H1 (cell line): ENCODE measurements around the gene TXNDC16. TPM values are rescaled to one million over a fixed set of nuclear protein-coding genes. Genes with fewer than 3 reads are reported as not detected.

Experiments used
- CTCF ChIA-PET: fragments of 300-600 bp; sonication (Branson Sonifier 250); formaldehyde crosslinking; loops from one replicate; lab custom pipeline; 2021; ENCODE audit not compliant: partially characterized antibody; lab: Charles Lee
- POLR2A ChIA-PET: fragments of 300-600 bp; sonication (Branson Sonifier 250); formaldehyde crosslinking; loops from one replicate; lab custom pipeline; 2021; ENCODE audit warnings: inconsistent platforms; ENCODE audit not compliant: partially characterized antibody; lab: Charles Lee
- DNase-seq, 2 experiments: peaks; one replicate each; pipeline versions ENCODE4 v3.0.0 to v3.0.0-alpha.2; 2010 to 2022; ENCODE audit warnings: low spot score in 2 of 2, low read depth in 1 of 2, mixed read lengths in 1 of 2
- FAIRE-seq: peaks from 2 replicates; lab custom pipeline; 2011; peaks lifted over from hg19 to GRCh38; lab: Jason Lieb, UNC
- H2AFZ ChIP-seq: 2 replicates; pipeline ENCODE4 v1.8.1; 2012; ENCODE audit warnings: low read length, inconsistent platforms
- H2AK5ac ChIP-seq: 2 replicates; pipeline ENCODE4 v1.6.1; 2013; ENCODE audit warnings: low read depth, low read length
- H2BK120ac ChIP-seq: replicated peaks from 2 replicates; pipeline ENCODE3; 2013; ENCODE audit warnings: low read depth, low read length, inconsistent platforms
- H2BK12ac ChIP-seq: 2 replicates; pipeline ENCODE4 v1.6.1; 2013; ENCODE audit warnings: low read depth, low read length
- H2BK15ac ChIP-seq: 2 replicates; pipeline ENCODE4 v1.6.1; 2013; ENCODE audit warnings: low read length
- H2BK20ac ChIP-seq: 2 replicates; pipeline ENCODE4 v1.6.1; 2013; ENCODE audit warnings: low read length
- H2BK5ac ChIP-seq: 2 replicates; pipeline ENCODE4 v1.6.1; 2013; ENCODE audit warnings: low read depth, low read length
- H3K14ac ChIP-seq: 2 replicates; pipeline ENCODE4 v1.6.1; 2013; ENCODE audit warnings: inconsistent platforms; ENCODE audit not compliant: insufficient read length
- H3K18ac ChIP-seq: 2 replicates; pipeline ENCODE4 v1.6.1; 2013; ENCODE audit warnings: low read length; ENCODE audit errors: extremely low read depth
- H3K23ac ChIP-seq: 2 replicates; pipeline ENCODE4 v1.6.1; 2013; ENCODE audit warnings: inconsistent platforms; ENCODE audit not compliant: insufficient read length
- H3K23me2 ChIP-seq: 2 replicates; pipeline ENCODE4 v1.6.1; 2013; ENCODE audit warnings: low read depth, low read length
- H3K27ac ChIP-seq: 2 replicates; pipeline ENCODE4 v1.6.1; 2011; ENCODE audit warnings: low read depth, low read length, inconsistent platforms
- H3K27me3 ChIP-seq, 4 experiments: replicated peaks in 1 of 4; 1 replicate in 1 of 4; 2 replicates in 3 of 4; pipeline versions ENCODE4 v1.6.1 to v1.8.1; 2011 to 2013; ENCODE audit warnings: low read length in 3 of 4, mild to moderate bottlenecking in 3 of 4, inconsistent platforms in 2 of 4, mixed read lengths in 2 of 4, moderate library complexity in 1 of 4; ENCODE audit not compliant: control insufficient read depth in 3 of 4, insufficient read depth in 3 of 4; ENCODE audit errors: extremely low read depth in 1 of 4
- H3K36me3 ChIP-seq, 4 experiments: 2 replicates each; pipeline versions ENCODE4 v1.6.1 to v1.8.1; 2011 to 2013; ENCODE audit warnings: mild to moderate bottlenecking in 4 of 4, low read length in 3 of 4, moderate library complexity in 2 of 4, control low read depth in 1 of 4, inconsistent platforms in 1 of 4; ENCODE audit not compliant: insufficient read depth in 4 of 4, control insufficient read depth in 2 of 4
- H3K4ac ChIP-seq: replicated peaks from 2 replicates; pipeline ENCODE3; 2013; ENCODE audit warnings: low read length, low read depth, mixed read lengths, inconsistent platforms; ENCODE audit not compliant: insufficient read length
- H3K4me1 ChIP-seq, 4 experiments: replicated peaks in 1 of 4; 1 replicate in 1 of 4; 2 replicates in 3 of 4; pipeline versions ENCODE4 v1.6.1 to v1.8.1; 2011 to 2013; ENCODE audit warnings: low read length in 3 of 4, inconsistent platforms in 2 of 4, mixed read lengths in 1 of 4; ENCODE audit not compliant: insufficient read depth in 4 of 4, control insufficient read depth in 3 of 4
- H3K4me2 ChIP-seq, 2 experiments: 2 replicates each; pipeline versions ENCODE4 v1.6.1 to v1.8.1; 2011 to 2013; ENCODE audit warnings: low read depth in 2 of 2, low read length in 2 of 2, control low read depth in 1 of 2, inconsistent platforms in 1 of 2, mild to moderate bottlenecking in 1 of 2; ENCODE audit not compliant: insufficient read depth in 1 of 2
- H3K4me3 ChIP-seq, 4 experiments: fragments of 200-600, 300-600 bp in 1 of 4; sonication (generic), shearing (Covaris generic), sonication (Bioruptor Twin) in 1 of 4; 2 replicates each; pipeline versions ENCODE4 v1.5.1 to v1.8.1; 2011 to 2016; ENCODE audit warnings: low read length in 4 of 4, low read depth in 3 of 4, control low read depth in 2 of 4, inconsistent platforms in 2 of 4, mild to moderate bottlenecking in 2 of 4, mixed read lengths in 1 of 4, moderate library complexity in 1 of 4; ENCODE audit not compliant: insufficient read depth in 2 of 4; ENCODE audit errors: extremely low read depth in 1 of 4
- H3K56ac ChIP-seq: replicated peaks from 2 replicates; pipeline ENCODE3; 2013; ENCODE audit warnings: low read depth, mild to moderate bottlenecking, mixed read lengths, low read length, inconsistent platforms; ENCODE audit not compliant: insufficient read length
- H3K79me1 ChIP-seq: 2 replicates; pipeline ENCODE4 v1.6.1; 2013; ENCODE audit warnings: low read depth, low read length, control low read depth
- H3K79me2 ChIP-seq, 2 experiments: 2 replicates each; pipeline versions ENCODE4 v1.6.1 to v1.8.1; 2012 to 2013; ENCODE audit warnings: low read length in 2 of 2, mild to moderate bottlenecking in 2 of 2, inconsistent platforms in 1 of 2; ENCODE audit not compliant: insufficient read depth in 2 of 2, control insufficient read depth in 1 of 2
- H3K9ac ChIP-seq, 4 experiments: replicated peaks in 1 of 4; 1 replicate in 1 of 4; 2 replicates in 3 of 4; pipeline versions ENCODE4 v1.6.1 to v1.8.1; 2011 to 2013; ENCODE audit warnings: low read depth in 3 of 4, low read length in 3 of 4, control low read depth in 2 of 4, mild to moderate bottlenecking in 2 of 4, moderate library complexity in 2 of 4, inconsistent platforms in 1 of 4; ENCODE audit errors: extremely low read depth in 1 of 4
- H3K9me3 ChIP-seq, 2 experiments: 2 replicates each; pipeline versions ENCODE4 v1.6.1 to v1.8.1; 2012 to 2013; ENCODE audit warnings: mild to moderate bottlenecking in 2 of 2, moderate library complexity in 2 of 2, control low read depth in 1 of 2, inconsistent platforms in 1 of 2, low read depth in 1 of 2, low read length in 1 of 2, mixed read lengths in 1 of 2; ENCODE audit not compliant: insufficient read depth in 2 of 2
- H4K20me1 ChIP-seq, 2 experiments: replicated peaks in 1 of 2; 2 replicates each; pipeline versions ENCODE3 to v1.8.1; 2011 to 2013; ENCODE audit warnings: inconsistent platforms in 2 of 2, low read length in 2 of 2, mild to moderate bottlenecking in 1 of 2; ENCODE audit not compliant: insufficient read depth in 2 of 2, control insufficient read depth in 1 of 2
- H4K5ac ChIP-seq: 2 replicates; pipeline ENCODE4 v1.6.1; 2013; ENCODE audit warnings: low read length, low read depth, mixed read lengths, inconsistent platforms; ENCODE audit not compliant: insufficient read length
- H4K8ac ChIP-seq: 2 replicates; pipeline ENCODE4 v1.8.0; 2013; ENCODE audit warnings: mild to moderate bottlenecking, moderate library complexity, low read length, inconsistent platforms; ENCODE audit not compliant: insufficient read depth; ENCODE audit errors: extremely low read depth
- H4K91ac ChIP-seq: replicated peaks from 2 replicates; pipeline ENCODE3; 2013; ENCODE audit warnings: low read length, mixed read lengths, inconsistent platforms; ENCODE audit not compliant: insufficient read length
- CBX5 ChIP-seq: fragments of 300-800, 300-1000 bp; sonication (generic); IDR thresholded peaks from 2 replicates; pipeline ENCODE4 v1.7.1; 2016; ENCODE audit warnings: antibody characterized with exemption, low read length, low read depth
- CHD2 ChIP-seq: IDR thresholded peaks from 2 replicates; pipeline ENCODE4 v1.6.1; 2012; ENCODE audit warnings: low read length, improper control_type of control experiment
- EZH2 ChIP-seq: fragments of 200-600 bp; sonication (generic); IDR thresholded peaks from 2 replicates; pipeline ENCODE4 v1.7.1; 2012; ENCODE audit warnings: low read depth, mild to moderate bottlenecking, moderate library complexity, low read length, inconsistent platforms; ENCODE audit not compliant: severe bottlenecking
- GABPA ChIP-seq: IDR thresholded peaks from 2 replicates; pipeline ENCODE4 v1.6.1; 2011; ENCODE audit warnings: mild to moderate bottlenecking, low read length, moderate library complexity, borderline replicate concordance; ENCODE audit not compliant: insufficient read depth
- HDAC2 ChIP-seq, 2 experiments: fragments of 300-600 bp in 1 of 2; sonication (generic) in 1 of 2; IDR thresholded peaks; 2 replicates each; pipeline ENCODE4 v1.6.1; 2011 to 2012; ENCODE audit warnings: low read depth in 2 of 2, low read length in 2 of 2, mild to moderate bottlenecking in 2 of 2, moderate library complexity in 2 of 2, borderline replicate concordance in 1 of 2, inconsistent platforms in 1 of 2
- POLR2A ChIP-seq, 2 experiments: IDR thresholded peaks; 1 replicate in 1 of 2; 2 replicates in 1 of 2; pipeline ENCODE4 v1.6.1; 2011; ENCODE audit warnings: low read depth in 2 of 2, low read length in 2 of 2, mild to moderate bottlenecking in 2 of 2; ENCODE audit errors: control extremely low read depth in 1 of 2
- SRF ChIP-seq: IDR thresholded peaks from 2 replicates; pipeline ENCODE4 v1.6.1; 2011; ENCODE audit warnings: mild to moderate bottlenecking, low read depth, low read length, moderate library complexity
- SUZ12 ChIP-seq: fragments of 200-600 bp; sonication (generic); IDR thresholded peaks from 2 replicates; pipeline ENCODE4 v1.6.1; 2012; ENCODE audit warnings: mild to moderate bottlenecking, inconsistent platforms, low read length, moderate library complexity, mixed read lengths
- TBP ChIP-seq: IDR thresholded peaks from 2 replicates; pipeline ENCODE4 v1.6.1; 2011; ENCODE audit warnings: low read depth, low read length, improper control_type of control experiment
- TEAD4 ChIP-seq: IDR thresholded peaks from 2 replicates; pipeline ENCODE4 v1.6.1; 2012; ENCODE audit warnings: low read depth, low read length, inconsistent platforms, mixed read lengths
- whole genome bisulfite sequencing, 2 experiments: shearing (Covaris generic) in 1 of 2; methylation state at CpG; one replicate each; pipeline versions ENCODE4 v1.1.6 to v1.1.7; 2013 to 2015; ENCODE audit warnings: low lambda C conversion rate in 2 of 2, mixed read lengths in 2 of 2, inconsistent platforms in 1 of 2, low coverage in 1 of 2, missing lambda C conversion rate in 1 of 2; ENCODE audit not compliant: insufficient replicate concordance in 2 of 2, insufficient coverage in 1 of 2, insufficient read length in 1 of 2; ENCODE audit errors: extremely low coverage in 1 of 2, missing lambda C conversion rate in 1 of 2; 5-methylcytosine and 5-hydroxymethylcytosine counted together
- polyA plus RNA-seq, 7 experiments: library from polyadenylated mRNA; depleted of rRNA in 3 of 7; stranded (reverse) in 5 of 7; unstranded in 2 of 7; fragments of >200 nt in 5 of 7; fragments of 200-250 nt in 2 of 7; gene quantifications; 1 replicate in 5 of 7; 2 replicates in 1 of 7; 4 replicates in 1 of 7; pipeline versions ENCODE4 v1.2.1 to v1.2.3, GENCODE V29; 2011 to 2013; ENCODE audit warnings: missing spikeins in 2 of 7, mixed read lengths in 2 of 7
- total RNA-seq: library from RNA; stranded (reverse); fragmentation: NEBNext Ultra II Directional; extraction: Animal tissue kit (Norgen Biotek cat#: 25700); gene quantifications from 2 replicates; pipeline ENCODE4 v1.2.1, GENCODE V29; 2021
- TF ChIP-seq, protein P1 (sequence below): IDR thresholded peaks from 2 replicates; pipeline ENCODE4 v1.6.1; 2012; ENCODE audit warnings: inconsistent platforms

Gene TXNDC16
- total and polyA plus RNA-seq, 2 of the 8 experiments (the other 6 are each of a cell fraction or from before 2014, with no cell fraction given) = 6.7 to 14.3 TPM

DNA sequence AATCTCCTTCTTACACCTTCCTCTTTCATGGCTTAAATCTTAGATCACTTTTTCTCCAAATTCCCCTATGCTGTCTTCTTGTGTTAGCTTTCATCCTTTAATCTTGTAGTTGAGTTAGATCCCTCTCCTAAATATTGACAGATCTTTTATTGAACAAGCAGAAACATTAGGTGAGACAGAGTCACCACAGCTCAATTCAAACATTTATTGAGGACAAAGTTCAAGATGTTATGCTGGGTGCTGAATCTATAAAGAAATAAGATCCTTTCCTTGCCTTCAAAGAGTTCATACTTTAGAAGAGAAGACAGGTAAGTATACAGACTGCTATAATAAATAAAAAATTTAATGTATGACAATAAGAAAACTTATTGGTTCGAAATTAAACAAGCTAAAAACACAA is 109.7 kb downstream of the TXNDC16 start:
- no peak overlapping the region for H2BK5ac ChIP-seq
- no peaks in the 10 kb centered on the region for H3K27me3 ChIP-seq
- no peak for FAIRE-seq

More for the DNA sequence above, 109.7 kb downstream of the TXNDC16 start:
- H3K23ac ChIP-seq = no peak overlapping the region
- WGBS, 2 experiments = 96% methylated on average over 1 of the region's 1 CpG; no CpG with 5 or more reads in 1 of the 2 experiments
- H4K5ac ChIP-seq = no peak overlapping the region
- no peak overlapping the region for H3K4me2 ChIP-seq
- H4K91ac ChIP-seq = no peak overlapping the region
- H2AFZ ChIP-seq = no peak overlapping the region
- H3K4ac ChIP-seq = no peak overlapping the region
- no peaks in the 10 kb centered on the region for H3K4me1 ChIP-seq
- H2AK5ac ChIP-seq = no peak overlapping the region
- H2BK12ac ChIP-seq = no peak overlapping the region
- no peak overlapping the region for H2BK20ac ChIP-seq
- no peak for DNase-seq
- no peak overlapping the region for H3K56ac ChIP-seq
- ChIA-PET POLR2A (no interaction called here), CTCF (interaction anchor here (0.8 to 0.9 kb wide), 2 partner anchors 9 to 42 kb away, joined by 3 read pairs; no protein-coding TSS in a partner anchor)
- H3K9ac ChIP-seq = no peak overlapping the region
- H3K4me3 ChIP-seq = no peak overlapping the region
- no peak overlapping the region for H3K27ac ChIP-seq
- no peak overlapping the region for H2BK120ac ChIP-seq
- no peak overlapping the region for H3K14ac ChIP-seq
- no peaks in the 10 kb centered on the region; a peak in 1 of 8 replicates for H3K36me3 ChIP-seq
- H4K8ac ChIP-seq = no peak overlapping the region
- H3K79me2 ChIP-seq = no peaks in the 10 kb centered on the region
- no peaks in the 10 kb centered on the region for H3K9me3 ChIP-seq
- H3K79me1 ChIP-seq = no peaks in the 10 kb centered on the region
- no peak overlapping the region for H2BK15ac ChIP-seq
- no peak overlapping the region for H3K18ac ChIP-seq
- peaks cover 0 to 2% of the 10 kb centered on the region in 2 experiments for H4K20me1 ChIP-seq
- TF ChIP-seq HDAC2 (IDR thresholded peaks at IDR 0.05; ENCODE audit: borderline replicate concordance in 1 of 2, low read depth in 2 of 2, low read length in 2 of 2) = no peak
- TF ChIP-seq POLR2A (IDR thresholded peaks at IDR 0.05; ENCODE audit: control extremely low read depth in 1 of 2, low read depth in 2 of 2, low read length in 2 of 2) = no peak
- no peak for TF ChIP-seq CHD2
- no peak for TF ChIP-seq EZH2
- TF ChIP-seq, protein P1, sequence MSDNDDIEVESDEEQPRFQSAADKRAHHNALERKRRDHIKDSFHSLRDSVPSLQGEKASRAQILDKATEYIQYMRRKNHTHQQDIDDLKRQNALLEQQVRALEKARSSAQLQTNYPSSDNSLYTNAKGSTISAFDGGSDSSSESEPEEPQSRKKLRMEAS = no peak
- TF ChIP-seq GABPA = no peak
- TF ChIP-seq SRF = no peak
- TF ChIP-seq TEAD4 = no peak
- TF ChIP-seq CBX5 = no peak
- TF ChIP-seq TBP = no peak
- no peak for TF ChIP-seq SUZ12
- no peaks in the 10 kb centered on the region for H3K23me2 ChIP-seq
